HK-2 (cell line): Measurements from ENCODE around the gene SLAIN2.
"Not testable (repeated sequence)": the region's sequence is repeated elsewhere in the genome, so short reads cannot be mapped to it uniquely, and the experiment has no call there.

Experiments used
- DNase-seq: peaks from one replicate; pipeline ENCODE4 v3.0.0-alpha.2; 2018; ENCODE audit not compliant: unreplicated experiment

Gene SLAIN2

DNA sequence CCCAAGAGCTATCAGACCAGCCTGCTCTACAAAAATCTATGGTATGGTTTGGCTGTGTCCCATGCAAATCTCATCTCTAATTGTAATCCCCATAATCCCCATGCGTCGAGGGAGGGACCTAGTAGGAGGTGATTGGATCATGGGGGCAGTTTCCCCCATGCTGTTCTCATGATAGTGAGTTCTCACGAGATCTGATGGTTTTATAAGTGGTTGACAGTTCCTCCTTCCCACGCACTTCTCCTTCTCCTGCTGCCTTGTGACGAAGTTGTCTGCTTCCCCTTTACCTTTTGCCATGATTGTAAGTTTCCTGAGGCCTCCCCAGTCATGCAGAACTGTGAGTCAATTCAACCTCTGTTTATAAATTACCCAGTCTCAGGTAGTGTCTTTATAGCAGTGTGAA, 99.6 kb downstream of the SLAIN2 start:
- DNase-seq, result not testable (repeated sequence)

DNA sequence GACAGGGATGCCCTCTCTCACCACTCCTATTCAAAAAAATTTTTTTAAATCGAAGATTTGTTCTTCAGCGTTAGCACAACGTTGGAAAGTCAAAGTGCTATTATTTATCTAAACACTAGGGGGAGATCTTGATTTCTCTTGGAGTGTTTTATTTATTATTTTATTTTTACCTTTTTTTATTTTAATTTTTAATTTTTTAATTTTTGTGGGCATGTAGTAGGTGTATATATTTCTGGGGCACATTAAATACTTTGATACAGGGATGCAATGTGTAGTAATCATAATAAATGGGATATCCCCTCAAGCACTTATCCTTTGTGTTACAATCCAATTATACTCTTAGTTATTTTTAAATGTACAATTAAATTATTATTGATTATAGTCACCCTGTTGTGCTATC, 104.4 kb downstream of the SLAIN2 start:
- no peak for DNase-seq

DNA sequence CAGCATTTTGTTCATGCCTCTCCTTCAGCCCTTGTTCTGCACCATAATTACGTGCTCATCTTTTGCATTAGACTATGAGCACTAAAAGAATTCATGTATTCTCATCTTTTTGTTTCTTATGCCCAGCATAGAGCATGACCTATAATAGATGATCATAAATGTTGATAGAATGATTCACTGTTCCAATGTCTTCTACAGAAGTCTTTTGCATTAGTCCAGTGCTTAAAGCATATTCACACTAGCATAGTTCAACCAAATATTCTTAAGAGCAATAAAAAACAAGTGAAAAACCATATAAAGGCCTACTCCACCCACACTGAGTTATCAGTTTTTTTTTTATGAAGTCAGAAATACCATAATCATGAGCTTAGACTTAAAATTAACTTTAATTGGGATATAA, 105.3 kb downstream of the SLAIN2 start:
- DNase-seq, result no peak

DNA sequence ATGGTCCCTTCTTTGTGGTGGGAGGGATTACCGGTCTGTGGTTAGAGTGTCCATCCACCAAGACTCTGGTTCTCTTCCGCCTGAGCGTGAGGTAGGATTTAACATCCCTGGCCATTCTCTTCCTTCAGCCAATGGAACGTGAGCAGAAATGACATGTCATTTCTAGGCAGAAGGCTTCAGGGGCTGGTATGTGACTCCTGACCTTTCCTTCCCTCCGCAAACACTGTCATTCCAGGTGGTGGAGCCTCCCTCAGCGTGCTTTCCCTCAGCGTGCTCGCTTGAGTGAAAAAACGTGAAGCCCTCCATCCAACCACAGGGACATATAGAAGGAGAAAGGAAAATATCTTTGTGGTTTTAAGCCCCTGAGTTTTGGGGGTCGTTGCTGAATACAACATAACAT, 107.8 kb downstream of the SLAIN2 start:
- DNase-seq, result no peak

DNA sequence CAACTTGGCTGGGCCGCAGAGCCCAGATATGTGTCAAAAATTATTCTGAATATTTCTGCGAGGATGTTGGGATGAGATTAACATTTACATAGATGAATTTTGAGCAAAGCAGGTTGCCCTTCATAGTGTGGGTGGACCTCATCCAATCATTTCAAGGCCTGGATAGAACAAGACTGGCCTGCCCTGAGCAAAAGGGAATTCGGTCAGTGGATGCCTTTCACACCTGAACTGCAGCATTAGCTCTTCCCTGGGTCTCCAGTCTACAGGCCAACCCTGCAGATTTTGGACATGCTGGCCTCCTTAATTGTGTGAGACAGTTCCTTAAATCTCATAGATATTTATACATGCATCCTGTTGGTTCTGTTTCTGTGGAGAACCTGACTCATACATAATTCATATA, 109.4 kb downstream of the SLAIN2 start:
- no peak for DNase-seq

DNA sequence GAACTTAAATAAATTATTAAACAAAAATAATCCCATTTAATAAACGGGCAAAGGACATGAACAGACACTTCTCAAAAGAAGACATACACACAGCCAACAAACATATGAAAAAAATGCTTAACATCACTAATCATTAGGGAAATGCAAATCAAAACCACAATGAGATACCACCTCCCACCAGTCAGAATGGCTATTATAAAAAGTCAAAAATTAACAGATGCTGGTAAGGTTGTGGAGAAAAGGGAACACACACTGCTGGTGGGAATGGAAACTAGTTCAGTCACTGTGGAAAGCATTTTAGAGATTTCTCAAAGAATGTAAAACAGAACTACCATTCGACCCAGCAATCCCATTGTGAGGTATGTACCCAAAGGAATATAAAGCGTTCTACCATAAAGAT, 110.3 kb downstream of the SLAIN2 start:
- not testable (repeated sequence) for DNase-seq

DNA sequence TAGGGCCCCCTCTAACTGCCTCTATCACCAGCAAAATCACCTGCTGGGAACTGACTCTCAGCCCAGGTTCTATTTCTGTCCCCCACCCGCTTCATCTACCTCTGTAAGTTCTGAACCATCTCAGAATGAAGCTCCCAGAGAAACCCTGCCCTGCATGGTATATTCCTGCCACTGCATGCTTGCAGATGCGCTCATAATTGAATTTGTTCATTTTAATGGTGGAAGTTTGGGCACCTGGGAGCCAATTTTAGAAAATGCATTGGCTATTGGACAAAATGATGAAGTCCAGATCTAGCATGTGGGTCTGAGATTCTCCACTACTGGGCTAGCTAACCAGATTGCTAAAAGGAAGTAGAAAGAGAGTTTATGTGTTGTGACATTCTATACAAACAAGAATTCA, 113.3 kb downstream of the SLAIN2 start:
- no peak for DNase-seq

DNA sequence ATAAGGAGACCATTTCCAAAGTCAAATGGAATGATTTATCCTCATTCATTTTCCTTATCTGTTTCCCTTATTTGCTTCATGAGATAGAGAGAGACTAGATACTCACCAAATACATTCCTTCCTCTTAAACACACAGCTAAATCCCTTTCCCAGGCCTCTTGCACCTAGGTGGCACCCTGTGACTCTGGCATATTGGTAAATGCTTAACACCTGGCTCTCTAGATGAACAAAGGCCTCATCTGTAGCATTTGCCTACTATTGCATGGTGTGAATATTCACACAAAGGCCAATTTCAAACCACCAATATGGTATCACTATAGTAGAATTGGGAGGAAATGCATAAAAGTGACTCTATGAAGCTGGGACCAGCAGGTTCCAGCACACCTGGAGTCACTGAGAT, 119.7 kb downstream of the SLAIN2 start:
- no peak for DNase-seq

DNA sequence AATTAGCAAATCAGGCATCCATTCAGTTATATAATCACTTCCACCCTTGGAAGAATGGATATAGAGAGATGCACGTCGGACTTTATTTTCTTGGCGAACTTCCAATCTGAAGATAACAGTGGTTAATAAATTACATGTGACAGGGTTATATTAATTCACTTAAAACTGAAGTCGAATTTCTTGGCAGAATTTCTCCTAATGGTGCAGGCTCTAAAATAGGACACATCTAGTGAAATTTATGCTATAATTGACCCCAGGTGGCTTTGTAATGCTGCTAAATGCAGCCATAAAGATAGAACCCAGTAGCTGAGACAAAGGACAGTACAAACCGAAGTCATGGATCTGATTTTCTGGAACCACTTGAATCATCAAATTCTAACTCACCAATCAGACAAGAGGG, 121.0 kb downstream of the SLAIN2 start:
- no peak for DNase-seq

DNA sequence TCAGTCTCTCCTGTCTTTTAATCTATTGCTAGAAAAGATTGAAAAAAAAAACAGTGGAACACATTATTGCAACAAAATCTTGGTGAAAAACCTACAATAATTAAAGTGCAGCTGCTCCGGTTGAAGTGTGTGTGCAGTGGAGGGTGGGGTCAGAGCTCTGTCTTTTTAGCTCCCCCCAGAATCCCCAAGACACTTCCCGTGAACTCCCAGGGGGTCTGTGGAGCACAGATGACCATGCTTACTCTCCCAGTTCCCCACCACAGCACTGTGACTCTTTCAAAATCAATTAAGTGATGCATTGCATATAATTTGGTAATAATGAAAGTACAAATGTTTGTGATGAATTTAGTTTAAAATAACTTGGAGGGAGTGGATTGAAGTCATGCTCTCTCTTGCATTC, 126.1 kb downstream of the SLAIN2 start:
- no peak for DNase-seq

DNA sequence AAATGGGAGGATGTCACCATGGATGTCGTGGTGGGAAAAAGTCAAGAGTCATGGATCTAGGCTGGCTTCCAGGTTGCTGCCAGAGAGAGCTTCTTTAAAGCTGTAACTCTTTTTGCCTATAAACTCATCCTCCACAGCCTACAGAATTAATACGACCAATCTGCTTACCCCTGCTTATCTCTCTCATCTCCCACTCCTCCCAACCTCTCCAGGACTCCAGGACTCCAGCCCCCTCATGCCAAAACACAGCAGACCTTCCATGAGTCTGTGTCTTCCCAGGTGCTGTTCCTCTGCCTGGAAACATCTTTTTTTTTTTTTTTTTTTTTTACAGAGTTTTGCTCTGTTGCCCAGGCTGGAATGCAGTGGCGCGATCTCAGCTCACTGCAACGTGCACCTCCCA, 126.6 kb downstream of the SLAIN2 start:
- DNase-seq, result no peak

DNA sequence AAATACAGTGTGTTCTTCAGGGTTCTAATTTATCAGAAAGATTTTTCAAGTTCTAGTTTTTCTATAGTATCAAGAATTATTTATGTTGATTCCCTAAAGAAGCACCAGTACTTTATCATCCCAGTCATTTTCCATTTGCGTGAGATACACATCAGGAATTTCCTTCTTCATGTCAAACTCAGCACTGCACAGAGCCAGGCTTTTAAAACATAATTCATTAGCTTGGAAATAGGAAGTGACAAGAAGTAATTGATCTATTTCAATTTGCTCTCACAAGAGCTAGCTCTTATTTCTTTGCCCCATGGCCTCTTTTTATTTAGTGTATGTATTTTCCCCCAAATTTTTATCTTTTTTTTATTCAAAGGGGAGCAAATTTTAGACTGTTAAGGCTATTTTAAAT, 128.8 kb downstream of the SLAIN2 start:
- no peak for DNase-seq

DNA sequence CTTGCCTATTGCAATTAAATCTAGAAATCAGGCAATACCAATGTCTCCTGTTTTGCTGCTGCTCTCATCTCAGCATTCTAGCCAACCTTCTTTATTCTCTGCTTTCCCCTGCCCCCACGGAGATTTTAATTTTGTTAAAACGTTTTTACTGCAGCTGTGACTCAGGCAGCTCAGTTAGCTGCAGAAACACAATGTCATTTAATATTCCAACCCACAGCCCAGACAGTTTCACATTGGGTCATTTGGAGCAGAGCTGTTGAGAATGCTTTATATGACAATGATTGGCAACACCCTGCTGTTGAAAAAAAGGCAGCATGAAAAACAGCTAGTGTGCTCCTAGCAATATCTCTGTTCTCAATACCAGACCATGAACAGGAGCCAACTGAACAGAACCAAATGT, 129.2 kb downstream of the SLAIN2 start:
- no peak for DNase-seq

DNA sequence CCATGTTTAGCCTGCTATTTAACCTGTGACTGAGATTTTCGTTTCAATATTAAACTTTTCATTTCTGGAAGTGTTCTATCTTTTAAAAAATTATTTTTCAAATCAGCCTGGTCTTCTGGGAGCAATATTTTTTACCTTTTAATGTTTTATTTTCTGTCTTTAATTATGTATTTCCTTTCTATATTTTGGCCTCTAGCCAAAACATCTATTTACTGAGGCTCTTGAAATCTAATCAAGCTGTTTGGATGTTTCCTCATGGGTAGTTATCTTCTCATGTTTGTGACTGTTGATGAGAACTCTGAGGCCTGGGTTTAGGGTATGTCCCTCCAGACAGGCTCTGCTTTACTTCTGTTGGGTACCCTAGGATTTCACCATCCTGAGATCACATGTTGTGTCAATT, 131.5 kb downstream of the SLAIN2 start:
- DNase-seq, result no peak

DNA sequence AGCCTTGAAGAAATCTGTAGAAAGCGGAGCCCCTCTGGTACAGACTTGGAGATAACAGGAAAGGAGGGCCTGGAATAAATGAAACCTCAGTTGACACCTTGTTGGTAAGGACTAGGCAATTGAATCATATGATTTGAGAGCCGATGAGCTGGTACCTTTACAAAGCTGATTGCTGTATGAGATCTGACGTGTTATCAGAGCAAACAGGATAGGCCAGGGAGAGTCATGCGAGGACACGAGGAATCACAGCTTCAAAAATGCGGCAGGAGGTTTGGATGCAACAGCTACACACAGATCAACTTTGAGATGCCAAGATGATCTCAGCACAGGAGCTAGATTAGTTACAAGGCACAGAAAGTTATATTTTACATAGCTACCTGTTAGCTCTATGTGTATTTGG, 134.4 kb downstream of the SLAIN2 start:
- DNase-seq, result no peak
